ENCODE results near the gene LPP. TPM values are rescaled to one million over a fixed set of nuclear protein-coding genes. Genes with fewer than 3 reads are reported as not detected.

The LPP gene
- total and polyA plus RNA-seq, 2 of the 13 experiments (the other 11 are each of a cell fraction or from before 2014, with no cell fraction given) = 19.2 to 29.9 TPM

DNA sequence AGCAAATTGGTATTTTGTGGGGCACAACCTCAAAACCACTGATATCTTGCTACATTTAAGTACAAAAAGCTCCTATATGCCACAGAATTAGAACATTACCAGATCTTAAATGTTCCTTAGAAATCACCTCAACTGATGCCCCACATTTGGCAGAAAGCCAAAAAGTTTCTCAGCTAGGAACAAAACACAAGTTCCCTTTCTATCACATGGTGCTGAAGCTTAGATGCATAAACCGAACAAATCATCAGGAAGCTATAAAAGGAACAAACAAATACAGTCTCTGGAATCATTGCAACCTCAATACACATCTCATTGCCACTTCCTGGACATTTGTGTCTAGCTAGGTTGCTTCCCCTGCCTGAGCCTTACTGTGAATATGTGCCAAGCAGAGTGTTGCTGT lies 492.6 kb downstream of the LPP start (continued):
- TF ChIP-seq LCORL (IDR thresholded peaks at IDR 0.05) (0 out of 2 replicates have a peak, but pooled peaks have one; percentile 54), LCORL (CRISPR knock-in tag; IDR thresholded peaks at IDR 0.05) (no peak), SMC3 (IDR thresholded peaks at IDR 0.05; ENCODE audit: low read length) (no peak), KDM6A (CRISPR knock-in tag; IDR thresholded peaks at IDR 0.05; ENCODE audit: low read depth) (no peak)
- TF ChIP-seq, protein P1, sequence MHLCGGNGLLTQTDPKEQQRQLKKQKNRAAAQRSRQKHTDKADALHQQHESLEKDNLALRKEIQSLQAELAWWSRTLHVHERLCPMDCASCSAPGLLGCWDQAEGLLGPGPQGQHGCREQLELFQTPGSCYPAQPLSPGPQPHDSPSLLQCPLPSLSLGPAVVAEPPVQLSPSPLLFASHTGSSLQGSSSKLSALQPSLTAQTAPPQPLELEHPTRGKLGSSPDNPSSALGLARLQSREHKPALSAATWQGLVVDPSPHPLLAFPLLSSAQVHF (CRISPR knock-in tag; IDR thresholded peaks at IDR 0.05) = no peak
- TF ChIP-seq, protein P2, sequence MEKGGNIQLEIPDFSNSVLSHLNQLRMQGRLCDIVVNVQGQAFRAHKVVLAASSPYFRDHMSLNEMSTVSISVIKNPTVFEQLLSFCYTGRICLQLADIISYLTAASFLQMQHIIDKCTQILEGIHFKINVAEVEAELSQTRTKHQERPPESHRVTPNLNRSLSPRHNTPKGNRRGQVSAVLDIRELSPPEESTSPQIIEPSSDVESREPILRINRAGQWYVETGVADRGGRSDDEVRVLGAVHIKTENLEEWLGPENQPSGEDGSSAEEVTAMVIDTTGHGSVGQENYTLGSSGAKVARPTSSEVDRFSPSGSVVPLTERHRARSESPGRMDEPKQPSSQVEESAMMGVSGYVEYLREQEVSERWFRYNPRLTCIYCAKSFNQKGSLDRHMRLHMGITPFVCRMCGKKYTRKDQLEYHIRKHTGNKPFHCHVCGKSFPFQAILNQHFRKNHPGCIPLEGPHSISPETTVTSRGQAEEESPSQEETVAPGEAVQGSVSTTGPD (CRISPR knock-in tag; IDR thresholded peaks at IDR 0.05) = no peak

DNA sequence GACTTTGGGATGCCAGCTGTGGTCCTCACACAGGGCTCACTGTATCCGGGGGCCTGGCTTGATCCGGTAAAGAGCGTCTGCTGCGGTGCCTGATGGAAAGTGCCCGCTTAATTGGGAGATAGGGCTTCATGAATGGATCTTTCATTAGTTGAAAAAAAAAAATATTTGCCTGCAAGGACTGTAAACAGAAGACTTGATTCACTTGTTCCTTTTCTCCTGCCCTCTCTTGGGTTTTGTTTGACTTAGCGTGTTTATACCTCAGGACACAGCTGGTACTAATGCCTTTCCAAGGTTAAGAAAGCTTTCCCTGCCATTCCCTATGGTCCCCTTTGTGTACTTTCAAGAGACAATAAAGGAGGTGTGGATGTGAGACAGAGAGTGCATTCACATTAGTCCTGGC lies 493.3 kb downstream of the LPP start:
- DNase-seq (ENCODE audit: low spot score) (peak; percentile 15), ATAC-seq (no peak), FAIRE-seq (no peak)
- Histone ChIP-seq H3K36me3 (replicated peaks in 1 of 2; ENCODE audit: control insufficient read depth in 1 of 2, insufficient read depth in 2 of 2, low read length in 2 of 2) (peaks cover 0 to 1% of the 10 kb centered on the region in 2 experiments; a peak in 1 of 5 replicates), H3K9me3 (ENCODE audit: low read length) (no peaks in the 10 kb centered on the region), H3K4me3 (replicated peaks in 1 of 3; ENCODE audit: insufficient read depth in 1 of 3, low read depth in 2 of 3, low read length in 3 of 3) (no peak overlapping the region), H3K27ac (ENCODE audit: extremely low read length, insufficient read depth, low read length) (no peak overlapping the region), H4K20me1 (ENCODE audit: insufficient read depth, low read length) (no peaks in the 10 kb centered on the region), H2AFZ (ENCODE audit: low read length) (no peak overlapping the region), H3K79me2 (ENCODE audit: insufficient read depth, low read length) (no peaks in the 10 kb centered on the region), H3K4me2 (ENCODE audit: low read depth, low read length) (no peak overlapping the region), H3K4me1 (ENCODE audit: insufficient read depth, low read length) (peaks cover 38% of the 10 kb centered on the region), H3K27me3 (ENCODE audit: control insufficient read depth in 1 of 2, insufficient read depth in 2 of 2, low read length in 2 of 2) (no peaks in the 10 kb centered on the region), H3K9ac (ENCODE audit: insufficient read depth, low read depth, low read length) (no peak overlapping the region)
- intact Hi-C loops (cut with micrococcal nuclease; ENCODE audit: unreplicated experiment) = no loop called here
- in situ Hi-C loops (cut with HindIII; ENCODE audit: extremely low pct_ligation_motif_present, low pct_unique_long_range_greater_than_20kb) = no loop called here
- ChIA-PET POLR2A (no interaction called here), CTCF (ENCODE audit: low intra/inter-chr PET ratio, low total read pairs) (no interaction called here)
- WGBS (ENCODE audit: low lambda C conversion rate) = 95% methylated on average over 6 of the region's 6 CpGs
- no TSS peak for BruUV-seq (replicated peaks)
- TF ChIP-seq SMYD3 (CRISPR knock-in tag; IDR thresholded peaks at IDR 0.05) = no peak
- TF ChIP-seq DMAP1 (CRISPR knock-in tag; IDR thresholded peaks at IDR 0.05) = no peak
- TF ChIP-seq ZNF747 (CRISPR knock-in tag; IDR thresholded peaks at IDR 0.05; ENCODE audit: borderline replicate concordance) = no peak
- no peak for TF ChIP-seq RARA (CRISPR knock-in tag; IDR thresholded peaks at IDR 0.05)
- TF ChIP-seq ZNF3 (CRISPR knock-in tag; IDR thresholded peaks at IDR 0.05) = peak; percentile 40; the same call in 1 of the 2 replicates
- TF ChIP-seq NR3C1 (CRISPR knock-in tag; IDR thresholded peaks at IDR 0.05) = no peak
- no peak for TF ChIP-seq ATM (IDR thresholded peaks at IDR 0.05; ENCODE audit: borderline replicate concordance)
- no peak for TF ChIP-seq NFIC (IDR thresholded peaks at IDR 0.05; ENCODE audit: low read length)
- TF ChIP-seq SOX5 (CRISPR knock-in tag; IDR thresholded peaks at IDR 0.05; ENCODE audit: borderline replicate concordance) = 0 out of 2 replicates have a peak, but pooled peaks have one; percentile 11
- TF ChIP-seq NFIB (CRISPR knock-in tag; IDR thresholded peaks at IDR 0.05; ENCODE audit: borderline replicate concordance) = no peak
- TF ChIP-seq, protein P3, sequence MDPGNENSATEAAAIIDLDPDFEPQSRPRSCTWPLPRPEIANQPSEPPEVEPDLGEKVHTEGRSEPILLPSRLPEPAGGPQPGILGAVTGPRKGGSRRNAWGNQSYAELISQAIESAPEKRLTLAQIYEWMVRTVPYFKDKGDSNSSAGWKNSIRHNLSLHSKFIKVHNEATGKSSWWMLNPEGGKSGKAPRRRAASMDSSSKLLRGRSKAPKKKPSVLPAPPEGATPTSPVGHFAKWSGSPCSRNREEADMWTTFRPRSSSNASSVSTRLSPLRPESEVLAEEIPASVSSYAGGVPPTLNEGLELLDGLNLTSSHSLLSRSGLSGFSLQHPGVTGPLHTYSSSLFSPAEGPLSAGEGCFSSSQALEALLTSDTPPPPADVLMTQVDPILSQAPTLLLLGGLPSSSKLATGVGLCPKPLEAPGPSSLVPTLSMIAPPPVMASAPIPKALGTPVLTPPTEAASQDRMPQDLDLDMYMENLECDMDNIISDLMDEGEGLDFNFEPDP (CRISPR knock-in tag; conservative IDR thresholded peaks at IDR 0.05) = no peak
- TF ChIP-seq ARNTL (CRISPR knock-in tag; IDR thresholded peaks at IDR 0.05) = no peak
- TF ChIP-seq, protein P4, sequence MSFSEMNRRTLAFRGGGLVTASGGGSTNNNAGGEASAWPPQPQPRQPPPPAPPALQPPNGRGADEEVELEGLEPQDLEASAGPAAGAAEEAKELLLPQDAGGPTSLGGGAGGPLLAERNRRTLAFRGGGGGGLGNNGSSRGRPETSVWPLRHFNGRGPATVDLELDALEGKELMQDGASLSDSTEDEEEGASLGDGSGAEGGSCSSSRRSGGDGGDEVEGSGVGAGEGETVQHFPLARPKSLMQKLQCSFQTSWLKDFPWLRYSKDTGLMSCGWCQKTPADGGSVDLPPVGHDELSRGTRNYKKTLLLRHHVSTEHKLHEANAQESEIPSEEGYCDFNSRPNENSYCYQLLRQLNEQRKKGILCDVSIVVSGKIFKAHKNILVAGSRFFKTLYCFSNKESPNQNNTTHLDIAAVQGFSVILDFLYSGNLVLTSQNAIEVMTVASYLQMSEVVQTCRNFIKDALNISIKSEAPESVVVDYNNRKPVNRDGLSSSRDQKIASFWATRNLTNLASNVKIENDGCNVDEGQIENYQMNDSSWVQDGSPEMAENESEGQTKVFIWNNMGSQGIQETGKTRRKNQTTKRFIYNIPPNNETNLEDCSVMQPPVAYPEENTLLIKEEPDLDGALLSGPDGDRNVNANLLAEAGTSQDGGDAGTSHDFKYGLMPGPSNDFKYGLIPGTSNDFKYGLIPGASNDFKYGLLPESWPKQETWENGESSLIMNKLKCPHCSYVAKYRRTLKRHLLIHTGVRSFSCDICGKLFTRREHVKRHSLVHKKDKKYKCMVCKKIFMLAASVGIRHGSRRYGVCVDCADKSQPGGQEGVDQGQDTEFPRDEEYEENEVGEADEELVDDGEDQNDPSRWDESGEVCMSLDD (CRISPR knock-in tag; IDR thresholded peaks at IDR 0.05; ENCODE audit: borderline replicate concordance) = no peak
